ENCODE data around the gene AEBP1.

Gene AEBP1

DNA sequence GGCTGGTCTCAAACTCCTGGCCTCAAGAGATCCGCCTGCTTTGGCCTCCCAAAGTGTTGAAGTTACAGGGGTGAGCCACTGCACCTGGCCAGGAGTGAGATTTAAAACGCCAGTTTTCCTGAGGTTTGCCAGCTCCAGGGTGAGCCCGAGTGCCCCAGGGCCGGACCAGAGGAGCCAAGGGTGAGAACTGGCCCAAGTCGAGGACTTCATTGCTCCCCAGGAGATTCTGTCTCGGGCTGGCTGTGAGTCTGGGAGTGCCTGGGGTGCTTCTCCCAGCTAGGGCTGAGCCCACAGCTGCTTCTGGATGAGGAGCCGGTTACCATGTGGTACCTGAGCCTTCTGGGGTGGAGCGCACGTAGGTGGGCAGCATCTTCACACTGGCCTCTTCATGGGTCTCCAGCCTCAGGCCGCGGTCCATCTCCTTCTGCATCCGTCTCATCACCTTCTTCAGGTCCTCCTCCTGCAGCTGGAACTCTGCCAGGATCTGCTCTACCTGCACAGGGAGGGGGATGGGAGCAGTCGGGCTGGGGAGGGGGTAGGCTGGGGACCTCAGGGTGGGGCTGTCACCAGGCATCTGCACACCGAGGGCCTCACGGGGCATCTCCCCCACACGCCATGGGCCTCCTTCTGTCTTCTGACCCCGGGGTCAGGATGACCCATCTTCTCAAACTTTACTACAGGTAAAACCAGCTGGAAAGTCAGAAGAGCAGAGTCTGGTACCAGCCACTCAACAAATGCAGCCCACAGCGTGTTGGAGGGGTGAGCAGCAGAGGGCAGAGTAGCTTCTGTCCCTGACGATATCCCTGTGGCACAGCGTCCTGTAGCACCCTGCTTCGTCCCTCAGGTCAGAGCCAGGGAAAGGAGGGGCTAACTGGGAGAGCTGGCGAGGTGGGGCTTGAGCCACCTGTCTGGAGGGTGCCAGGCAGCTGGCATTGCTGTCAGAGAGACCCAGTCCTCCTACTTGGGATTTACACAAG, 49.1 kb downstream of the AEBP1 start:
- Histone ChIP-seq H3K9me3 (no peaks in the 10 kb centered on the region), H3K27me3 (no peaks in the 10 kb centered on the region), H3K4me3 (no peak overlapping the region), H3K27ac (no peak overlapping the region), H3K36me3 (no peaks in the 10 kb centered on the region), H3K4me1 (no peaks in the 10 kb centered on the region)
- TF ChIP-seq, protein P1, sequence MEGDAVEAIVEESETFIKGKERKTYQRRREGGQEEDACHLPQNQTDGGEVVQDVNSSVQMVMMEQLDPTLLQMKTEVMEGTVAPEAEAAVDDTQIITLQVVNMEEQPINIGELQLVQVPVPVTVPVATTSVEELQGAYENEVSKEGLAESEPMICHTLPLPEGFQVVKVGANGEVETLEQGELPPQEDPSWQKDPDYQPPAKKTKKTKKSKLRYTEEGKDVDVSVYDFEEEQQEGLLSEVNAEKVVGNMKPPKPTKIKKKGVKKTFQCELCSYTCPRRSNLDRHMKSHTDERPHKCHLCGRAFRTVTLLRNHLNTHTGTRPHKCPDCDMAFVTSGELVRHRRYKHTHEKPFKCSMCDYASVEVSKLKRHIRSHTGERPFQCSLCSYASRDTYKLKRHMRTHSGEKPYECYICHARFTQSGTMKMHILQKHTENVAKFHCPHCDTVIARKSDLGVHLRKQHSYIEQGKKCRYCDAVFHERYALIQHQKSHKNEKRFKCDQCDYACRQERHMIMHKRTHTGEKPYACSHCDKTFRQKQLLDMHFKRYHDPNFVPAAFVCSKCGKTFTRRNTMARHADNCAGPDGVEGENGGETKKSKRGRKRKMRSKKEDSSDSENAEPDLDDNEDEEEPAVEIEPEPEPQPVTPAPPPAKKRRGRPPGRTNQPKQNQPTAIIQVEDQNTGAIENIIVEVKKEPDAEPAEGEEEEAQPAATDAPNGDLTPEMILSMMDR (IDR thresholded peaks at IDR 0.05) = no peak
- intact Hi-C loops (cut with DNase I; ENCODE audit: low total_unique reads) = no loop called here
- peak in 1 of 2 donors; percentile 54 for DNase-seq

DNA sequence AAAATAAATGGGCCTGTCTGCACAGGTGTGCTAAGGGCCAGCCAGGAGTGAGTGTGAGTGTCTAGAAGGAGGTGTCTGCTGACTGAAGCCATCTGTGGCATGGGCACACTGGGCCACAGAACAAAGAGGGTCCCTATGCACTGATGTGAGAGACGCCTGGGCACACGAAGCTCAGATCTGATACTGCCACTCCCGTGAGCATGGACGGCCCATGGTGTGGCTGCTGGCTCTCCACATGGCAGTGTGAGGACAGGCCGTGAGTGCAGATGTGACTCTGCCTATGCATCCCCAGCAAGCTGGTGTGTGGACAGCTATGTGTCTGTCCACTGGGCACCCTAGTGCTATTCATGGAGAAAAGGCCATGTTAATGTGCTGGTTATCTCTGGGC, 49.8 kb downstream of the AEBP1 start:
- H3K27ac ChIP-seq = no peak overlapping the region
- TF ChIP-seq, protein P1 (IDR thresholded peaks at IDR 0.05) = no peak
- H3K36me3 ChIP-seq = no peaks in the 10 kb centered on the region
- H3K27me3 ChIP-seq = no peaks in the 10 kb centered on the region
- intact Hi-C loops (cut with DNase I; ENCODE audit: low total_unique reads) = no loop called here
- H3K9me3 ChIP-seq = no peaks in the 10 kb centered on the region
- no peaks in the 10 kb centered on the region for H3K4me1 ChIP-seq
- peak in 1 of 2 donors; percentile 34 for DNase-seq
- no peak overlapping the region for H3K4me3 ChIP-seq

DNA sequence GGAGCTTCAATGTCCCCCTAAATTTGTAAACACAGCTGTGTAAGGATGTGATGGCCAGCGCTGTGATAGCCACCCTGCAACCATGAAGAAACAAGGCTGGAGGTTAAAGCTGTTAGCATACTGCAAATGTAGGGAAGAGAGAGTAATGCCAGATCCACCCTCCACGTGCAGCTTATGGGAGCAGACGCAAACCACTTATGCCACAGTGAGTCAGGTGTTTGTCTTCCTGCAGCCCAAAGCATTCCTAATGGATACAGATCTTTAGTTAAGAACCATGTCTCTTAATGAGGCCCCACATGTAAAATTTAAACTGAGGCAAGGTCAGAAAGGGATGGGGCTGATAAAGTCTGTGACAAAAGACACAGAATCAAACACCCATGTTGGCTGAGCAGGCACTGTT, 50.6 kb downstream of the AEBP1 start:
- no peaks in the 10 kb centered on the region for H3K4me1 ChIP-seq
- TF ChIP-seq, protein P1 (IDR thresholded peaks at IDR 0.05) = no peak
- intact Hi-C loops (cut with DNase I; ENCODE audit: low total_unique reads) = no loop called here
- no peaks in the 10 kb centered on the region for H3K27me3 ChIP-seq
- peak in 1 of 2 donors; percentile 15 for DNase-seq
- no peaks in the 10 kb centered on the region for H3K9me3 ChIP-seq
- no peak overlapping the region for H3K27ac ChIP-seq
- H3K4me3 ChIP-seq = no peak overlapping the region
- H3K36me3 ChIP-seq = no peaks in the 10 kb centered on the region

DNA sequence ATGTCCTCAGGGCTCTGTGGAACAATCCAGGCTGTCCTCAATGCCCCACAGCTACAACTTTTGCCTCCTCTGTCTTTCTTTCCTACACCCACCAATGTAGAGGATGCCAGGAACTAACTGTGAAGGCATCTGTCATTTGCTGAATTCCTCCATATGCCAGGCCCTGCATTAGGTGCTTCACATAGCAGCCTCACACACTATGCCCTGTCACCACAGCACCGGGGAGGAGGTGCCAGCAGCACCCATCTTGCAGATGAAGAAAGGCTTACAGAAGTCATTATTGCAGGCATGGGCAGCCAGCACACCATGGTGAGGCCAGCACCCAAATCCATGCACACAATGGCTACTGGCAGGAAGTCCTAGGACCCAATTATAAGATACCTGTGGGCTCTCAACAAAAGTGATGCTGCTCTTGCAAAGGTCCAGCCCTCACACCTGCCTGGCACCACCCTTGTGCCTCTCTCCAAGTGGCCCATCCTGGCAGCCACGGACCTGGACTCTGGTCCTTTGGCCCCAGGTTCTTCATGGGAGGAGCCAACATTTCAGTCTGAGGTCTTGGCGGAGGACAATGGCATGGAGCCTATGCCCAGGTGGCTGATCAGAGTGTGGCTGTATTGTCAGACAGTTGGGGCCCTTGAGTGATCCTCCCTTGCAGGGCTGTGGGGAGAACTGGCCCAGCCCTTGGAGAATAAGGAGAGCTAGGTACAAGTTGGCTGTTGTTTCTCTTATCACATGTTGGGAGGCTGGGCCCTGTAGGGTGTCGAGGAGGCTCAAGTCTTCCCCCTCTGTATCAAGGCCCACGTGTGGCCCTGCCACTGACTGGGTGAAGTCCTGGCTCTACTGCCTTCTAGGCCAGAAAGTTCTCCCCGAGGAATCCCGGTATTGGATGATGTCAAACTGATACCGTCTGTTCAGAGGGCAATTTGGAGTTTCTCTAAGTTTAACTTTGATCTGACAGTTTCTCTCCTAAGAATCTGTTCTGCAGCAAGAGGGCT, 51.3 kb downstream of the AEBP1 start:
- H3K36me3 ChIP-seq = no peaks in the 10 kb centered on the region
- H3K4me3 ChIP-seq = no peak overlapping the region
- TF ChIP-seq, protein P1 (IDR thresholded peaks at IDR 0.05) = no peak
- H3K4me1 ChIP-seq = no peaks in the 10 kb centered on the region
- peak in 1 of 2 donors; percentile 53 for DNase-seq
- no peaks in the 10 kb centered on the region for H3K27me3 ChIP-seq
- no peaks in the 10 kb centered on the region for H3K9me3 ChIP-seq
- H3K27ac ChIP-seq = no peak overlapping the region
- intact Hi-C loops (cut with DNase I; ENCODE audit: low total_unique reads) = no loop called here

DNA sequence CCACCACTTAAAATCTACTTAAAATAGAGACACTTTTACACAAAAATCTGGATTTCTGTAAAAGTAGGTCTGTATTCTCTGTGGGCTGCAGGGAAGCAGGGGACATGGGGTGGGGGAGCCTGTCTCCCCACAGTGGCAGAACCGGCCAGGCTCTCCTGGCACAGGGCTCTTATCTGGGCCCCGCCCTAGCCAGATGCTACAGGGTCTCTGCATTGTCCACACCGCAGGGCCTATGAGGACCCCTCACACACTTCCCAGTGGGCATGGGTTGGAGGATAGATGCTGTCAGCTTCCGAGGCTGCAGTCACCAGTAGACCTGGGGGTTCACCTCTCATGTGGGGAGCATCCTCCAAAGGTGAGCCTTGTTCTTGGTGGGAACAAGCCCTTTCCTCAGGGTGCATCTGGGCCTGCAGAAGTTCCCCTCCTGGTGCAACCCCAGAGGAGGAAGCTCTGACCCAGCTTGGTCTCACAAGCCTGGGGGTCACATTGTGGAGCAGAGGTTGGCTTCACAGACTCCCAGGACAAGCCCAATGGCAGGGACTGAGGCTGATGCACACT, 52.4 kb downstream of the AEBP1 start:
- H3K36me3 ChIP-seq = no peaks in the 10 kb centered on the region
- TF ChIP-seq, protein P1 (IDR thresholded peaks at IDR 0.05) = no peak
- no peaks in the 10 kb centered on the region for H3K4me1 ChIP-seq
- H3K9me3 ChIP-seq = no peaks in the 10 kb centered on the region
- peak in 1 of 2 donors; percentile 34 for DNase-seq
- H3K27me3 ChIP-seq = no peaks in the 10 kb centered on the region
- H3K4me3 ChIP-seq = no peak overlapping the region
- intact Hi-C loops (cut with DNase I; ENCODE audit: low total_unique reads) = no loop called here
- H3K27ac ChIP-seq = no peak overlapping the region
